Kidney (tissue), 14 donors: ENCODE results near the gene SLC6A19. TPM values are rescaled to one million over a fixed set of nuclear protein-coding genes. Genes with fewer than 3 reads are reported as not detected.

Experiments
- DNase-seq, 5 donors: peaks; one replicate each; pipeline ENCODE4 v3.0.0-alpha.2; 2013 to 2020
- FAIRE-seq: peaks from 2 replicates; lab custom pipeline; 2012; peaks lifted over from hg19 to GRCh38; lab: Jason Lieb, UNC
- H3K27ac ChIP-seq, 2 donors: one replicate each; pipeline ENCODE4 v1.7.0; 2013; ENCODE audit warnings: low read depth in 2 of 2, low read length in 2 of 2, inconsistent platforms in 1 of 2
- H3K27me3 ChIP-seq: one replicate; pipeline ENCODE4 v1.7.1; 2013; ENCODE audit warnings: low read length, inconsistent platforms; ENCODE audit not compliant: control insufficient read depth, insufficient read depth
- H3K36me3 ChIP-seq, 3 donors: one replicate each; pipeline versions ENCODE4 v1.7.0 to v1.7.1; 2013; ENCODE audit warnings: low read length in 3 of 3, control low read depth in 1 of 3, inconsistent platforms in 1 of 3; ENCODE audit not compliant: insufficient read depth in 3 of 3, control insufficient read depth in 2 of 3
- H3K4me1 ChIP-seq, 3 donors: one replicate each; pipeline versions ENCODE4 v1.7.0 to v1.7.1; 2013; ENCODE audit warnings: low read length in 3 of 3, inconsistent platforms in 1 of 3, low read depth in 1 of 3; ENCODE audit not compliant: control insufficient read depth in 2 of 3, insufficient read depth in 2 of 3
- H3K4me3 ChIP-seq, 3 donors: one replicate each; pipeline versions ENCODE4 v1.7.0 to v1.8.1; 2013; ENCODE audit warnings: low read length in 3 of 3, control low read depth in 1 of 3, inconsistent platforms in 1 of 3
- H3K9ac ChIP-seq, 3 donors: one replicate each; pipeline versions ENCODE4 v1.7.0 to v1.7.1; 2013; ENCODE audit warnings: low read length in 3 of 3, control low read depth in 1 of 3, inconsistent platforms in 1 of 3
- H3K9me3 ChIP-seq, 3 donors: one replicate each; pipeline versions ENCODE4 v1.7.0 to v1.7.1; 2013; ENCODE audit warnings: low read length in 3 of 3, control low read depth in 1 of 3, inconsistent platforms in 1 of 3; ENCODE audit not compliant: control insufficient read depth in 2 of 3, insufficient read depth in 1 of 3
- intact Hi-C: fragments of 100-400 bp; cut with DNase I; formaldehyde crosslinking; loops from one replicate; pipeline ENCODE4 v1.11.1; 2022
- polyA plus RNA-seq: library from polyadenylated mRNA; stranded (reverse); fragments of 350-450 nt; fragmentation: Illumina TruSeq; extraction: RNeasy Lipid Tissue Mini Kit (QIAGEN cat#74804); gene quantifications from one replicate; pipeline ENCODE4 v1.2.3, GENCODE V29; 2014; ENCODE audit warnings: low read depth, low replicate concordance; ENCODE audit not compliant: insufficient read depth
- total RNA-seq: library from RNA; stranded (reverse); fragmentation: NEBNext Ultra II Directional; extraction: Animal tissue kit (Norgen Biotek cat#: 25700); gene quantifications from one replicate; pipeline ENCODE4 v1.2.1, GENCODE V29; 2021
- TF ChIP-seq, protein P1 (sequence below): IDR thresholded peaks from 3 replicates; pipeline ENCODE4 v1.5.1; 2012; ENCODE audit warnings: mild to moderate bottlenecking, moderate library complexity, borderline replicate concordance; ENCODE audit not compliant: insufficient read depth; ENCODE audit errors: extremely low read depth
- donor health status: control.
- donor health status: control.
- donor health status: control.
- donor health status: control.
- donor health status: control.
- donor health status: DM: yes; HTN: yes; CAD: no.
- donor health status: Normal renal cell carcinoma (clear cell type).

The SLC6A19 gene
- total and polyA plus RNA-seq, 2 donors from 2014 or later = 2.2 to 69.3 TPM

DNA sequence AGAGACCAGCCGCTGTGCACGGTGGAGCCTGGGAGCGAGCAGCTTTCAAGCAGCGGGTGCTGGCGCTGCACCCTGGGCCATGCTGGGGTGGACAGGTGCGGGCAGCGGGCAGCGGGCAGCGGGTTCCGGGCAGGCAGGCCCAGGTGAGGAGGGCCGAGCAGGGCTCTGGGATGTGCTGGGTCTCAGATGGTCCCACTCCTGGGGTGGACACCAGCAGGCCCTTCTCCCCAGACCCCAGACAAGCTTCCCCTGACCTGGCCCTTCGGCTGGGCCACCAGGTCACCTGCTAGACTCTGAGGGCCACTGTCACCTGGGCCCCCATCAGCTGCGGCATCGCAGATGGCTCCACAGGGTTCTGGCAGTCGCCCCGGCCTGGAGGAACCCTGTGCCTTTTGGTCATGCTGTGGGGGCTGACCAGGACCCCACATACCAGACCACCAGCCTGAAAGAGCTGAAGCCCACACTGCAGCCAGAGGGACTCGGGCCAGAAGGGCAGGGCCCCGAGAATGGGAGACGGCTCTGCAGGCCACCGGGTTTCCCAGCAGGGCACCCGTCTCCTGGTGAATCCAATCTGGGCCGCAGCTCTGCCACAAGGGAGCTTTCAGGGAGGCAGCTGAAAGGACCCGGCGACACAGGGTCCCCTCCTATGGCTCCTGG, 2.0 kb downstream of the SLC6A19 start:
- TF ChIP-seq, protein P1, sequence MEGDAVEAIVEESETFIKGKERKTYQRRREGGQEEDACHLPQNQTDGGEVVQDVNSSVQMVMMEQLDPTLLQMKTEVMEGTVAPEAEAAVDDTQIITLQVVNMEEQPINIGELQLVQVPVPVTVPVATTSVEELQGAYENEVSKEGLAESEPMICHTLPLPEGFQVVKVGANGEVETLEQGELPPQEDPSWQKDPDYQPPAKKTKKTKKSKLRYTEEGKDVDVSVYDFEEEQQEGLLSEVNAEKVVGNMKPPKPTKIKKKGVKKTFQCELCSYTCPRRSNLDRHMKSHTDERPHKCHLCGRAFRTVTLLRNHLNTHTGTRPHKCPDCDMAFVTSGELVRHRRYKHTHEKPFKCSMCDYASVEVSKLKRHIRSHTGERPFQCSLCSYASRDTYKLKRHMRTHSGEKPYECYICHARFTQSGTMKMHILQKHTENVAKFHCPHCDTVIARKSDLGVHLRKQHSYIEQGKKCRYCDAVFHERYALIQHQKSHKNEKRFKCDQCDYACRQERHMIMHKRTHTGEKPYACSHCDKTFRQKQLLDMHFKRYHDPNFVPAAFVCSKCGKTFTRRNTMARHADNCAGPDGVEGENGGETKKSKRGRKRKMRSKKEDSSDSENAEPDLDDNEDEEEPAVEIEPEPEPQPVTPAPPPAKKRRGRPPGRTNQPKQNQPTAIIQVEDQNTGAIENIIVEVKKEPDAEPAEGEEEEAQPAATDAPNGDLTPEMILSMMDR = no peak
- FAIRE-seq = no peak
- intact Hi-C loops = no loop called here
- Histone ChIP-seq H3K9ac (peak overlapping the region in 1 of 3 donors; percentile 34), H3K27ac (no peak overlapping the region), H3K4me3 (peak overlapping the region in 2 of 3 donors; percentile 45 to 67), H3K36me3 (no peaks in the 10 kb centered on the region), H3K27me3 (peaks cover 2% of the 10 kb centered on the region), H3K4me1 (peaks cover 0 to 7% (median 0%) of the 10 kb centered on the region in 3 donors), H3K9me3 (no peaks in the 10 kb centered on the region)
- peak in 1 of 5 donors; percentile 70 for DNase-seq

DNA sequence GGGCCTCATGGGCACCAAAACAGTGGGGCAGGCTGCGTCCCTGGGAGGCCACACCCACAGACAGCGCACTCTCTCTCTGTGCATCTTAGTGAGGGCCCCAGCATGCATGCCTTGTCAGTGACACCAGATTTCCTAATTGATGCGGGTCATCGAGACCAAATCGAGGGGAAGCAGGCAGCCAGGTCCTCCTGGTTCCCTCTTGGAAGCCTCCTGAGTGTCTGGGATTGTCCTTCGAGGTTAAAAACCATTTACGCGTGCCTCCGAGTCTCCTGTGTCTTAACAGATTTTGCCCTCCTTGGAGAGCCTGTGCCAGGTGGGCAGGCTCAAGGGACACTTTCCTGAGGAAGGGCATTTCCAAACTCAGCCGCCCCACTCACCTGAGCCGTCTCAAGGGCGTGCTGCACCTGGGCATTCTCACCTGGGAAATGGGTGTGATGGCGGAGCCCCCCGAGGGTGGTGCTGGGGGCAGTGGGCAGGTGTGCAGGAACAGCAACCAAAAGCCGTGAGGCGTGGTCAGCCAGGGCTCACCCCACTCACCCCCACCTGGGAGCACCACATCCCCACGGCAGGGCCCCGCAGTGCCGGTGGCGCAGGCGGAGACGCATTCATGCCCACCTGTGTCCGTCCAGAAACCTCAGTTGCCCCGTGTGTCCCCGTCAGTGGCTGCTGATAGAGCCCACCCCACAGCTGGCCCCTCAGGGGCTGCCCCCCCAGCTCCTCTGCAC, 2.7 kb downstream of the SLC6A19 start:
- DNase-seq = peak in 1 of 5 donors; percentile 45

DNA sequence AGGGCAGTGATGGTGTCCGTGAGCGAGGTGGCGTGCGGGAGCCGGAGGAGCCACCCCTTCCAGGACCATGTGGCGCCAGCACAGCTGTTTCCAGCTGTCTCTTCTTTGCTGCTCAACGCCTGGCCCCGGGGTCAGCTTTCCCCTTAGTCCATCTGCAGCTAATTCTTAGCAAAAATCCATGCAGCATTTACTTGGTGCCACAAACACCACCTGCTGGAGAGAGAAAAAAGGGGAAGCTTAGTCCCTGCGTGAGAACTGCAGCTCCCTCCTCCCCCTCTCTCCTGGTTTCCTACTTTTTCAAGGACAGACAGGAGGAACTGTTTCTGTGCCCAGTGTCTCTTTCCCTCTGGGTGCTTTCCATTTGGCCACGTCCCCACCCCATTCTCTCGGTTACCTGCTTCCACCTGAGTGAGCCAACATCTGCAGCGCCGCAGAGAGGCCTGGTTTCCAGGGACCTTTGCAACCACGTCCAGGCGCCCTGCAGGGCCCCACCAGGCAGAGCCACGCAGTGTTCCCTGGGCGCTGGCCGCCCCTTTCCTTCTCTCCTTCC, 3.4 kb downstream of the SLC6A19 start:
- H3K4me3 ChIP-seq = peak overlapping the region in 1 of 3 donors; percentile 67
- TF ChIP-seq, protein P1 = peak; percentile 7
- FAIRE-seq = no peak
- DNase-seq = peak in 4 of 5 donors; percentile 85 to 96 (median 88)
- no peaks in the 10 kb centered on the region for H3K36me3 ChIP-seq
- no peak overlapping the region for H3K27ac ChIP-seq
- H3K9ac ChIP-seq = no peak overlapping the region
- no peaks in the 10 kb centered on the region for H3K9me3 ChIP-seq
- intact Hi-C loops = no loop called here
- peaks cover 0 to 7% (median 3%) of the 10 kb centered on the region in 3 donors for H3K4me1 ChIP-seq
- no peaks in the 10 kb centered on the region for H3K27me3 ChIP-seq

More for the DNA sequence above, 2.7 kb downstream of the SLC6A19 start:
- no peak for FAIRE-seq
- intact Hi-C loops = no loop called here
- TF ChIP-seq, protein P1 = no peak
- Histone ChIP-seq H3K4me1 (peaks cover 0 to 7% (median 0%) of the 10 kb centered on the region in 3 donors), H3K4me3 (peak overlapping the region in 1 of 3 donors; percentile 67), H3K36me3 (no peaks in the 10 kb centered on the region), H3K9ac (peak overlapping the region in 1 of 3 donors; percentile 34), H3K27ac (no peak overlapping the region), H3K9me3 (no peaks in the 10 kb centered on the region), H3K27me3 (peaks cover 2% of the 10 kb centered on the region)
